Stimulated activated CD4-positive, alpha-beta T cell treated with anti-CD3 and anti-CD28 coated beads, Interleukin-1b, Interleukin-23, amount 100 ng/mL, for 48 hours (primary cell): ENCODE data around the gene NOL4L.
"Not testable (repeated sequence)": the region's sequence is repeated elsewhere in the genome, so short reads cannot be mapped to it uniquely, and the experiment has no call there.

Source experiments
- DNase-seq: peaks from one replicate; pipeline ENCODE4 v3.0.0-alpha.2; 2020

The NOL4L gene

GRCh38 chr20:32465901-32466675 is 119.0 kb downstream of the NOL4L start:
- not testable (repeated sequence) for DNase-seq

GRCh38 chr20:32465092-32465900 is 119.8 kb downstream of the NOL4L start:
- DNase-seq: no peak

- no peak for DNase-seq
Observed at GRCh38 chr20:32464401-32465091, 120.6 kb downstream of the NOL4L start.

- no peak for DNase-seq
Observed at GRCh38 chr20:32463642-32464400, 121.3 kb downstream of the NOL4L start.

GRCh38 chr20:32462900-32463641 is 122.1 kb downstream of the NOL4L start:
- no peak for DNase-seq

GRCh38 chr20:32461836-32462600 is 123.1 kb downstream of the NOL4L start:
- DNase-seq: no peak

- DNase-seq: no peak
Observed at GRCh38 chr20:32460683-32461320, 124.3 kb downstream of the NOL4L start.

- DNase-seq: no peak
Observed at GRCh38 chr20:32460231-32460630, 124.9 kb downstream of the NOL4L start.

GRCh38 chr20:32458837-32459220 is 126.3 kb downstream of the NOL4L start:
- DNase-seq: no peak

- no peak for DNase-seq
Observed at GRCh38 chr20:32458061-32458836, 126.9 kb downstream of the NOL4L start.

- no peak for DNase-seq
Observed at GRCh38 chr20:32457479-32457986, 127.6 kb downstream of the NOL4L start.

GRCh38 chr20:32456869-32457478 is 128.2 kb downstream of the NOL4L start:
- no peak for DNase-seq

GRCh38 chr20:32455901-32456701 is 129.0 kb downstream of the NOL4L start:
- no peak for DNase-seq

GRCh38 chr20:32455171-32455900 is 129.8 kb downstream of the NOL4L start:
- no peak for DNase-seq

GRCh38 chr20:32454164-32455145 is 130.7 kb downstream of the NOL4L start:
- DNase-seq: no peak

- DNase-seq: no peak
Observed at GRCh38 chr20:32453467-32454163, 131.5 kb downstream of the NOL4L start.
